ENCODE results near the gene KIF2C. TPM values are rescaled to one million over a fixed set of nuclear protein-coding genes. Genes with fewer than 3 reads are reported as not detected.

Gene KIF2C
- total and polyA plus RNA-seq, 9 of the 15 experiments (the other 6 are each of a cell fraction or from before 2014, with no cell fraction given), result 84.9 to 226 (median 169) TPM

GRCh38 chr1:44799770-44800584 lies 60.3 kb downstream of the KIF2C start, which contains the start of gene PLK3 (continued):
- TF ChIP-seq MLX (CRISPR knock-in tag; conservative IDR thresholded peaks at IDR 0.05) (0 out of 4 replicates have a peak, but pooled peaks of 1 of the 2 experiments have one; percentile 65), HMBOX1 (IDR thresholded peaks at IDR 0.05) (peak; percentile 79; the same call in 1 of the 2 replicates), FOXP4 (CRISPR knock-in tag; IDR thresholded peaks at IDR 0.05; ENCODE audit: borderline replicate concordance) (no peak), ETV1 (tag; conservative IDR thresholded peaks at IDR 0.05; ENCODE audit: low read depth) (peak; percentile 63), E2F6 (IDR thresholded peaks at IDR 0.05; ENCODE audit: borderline replicate concordance in 1 of 2, extremely low read depth in 1 of 2, insufficient read depth in 1 of 2, insufficient read length in 1 of 2, low read depth in 1 of 2, low read length in 1 of 2, poor library complexity in 1 of 2, severe bottlenecking in 1 of 2) (peak; percentile 90 to 93), SAFB2 (IDR thresholded peaks at IDR 0.05; ENCODE audit: borderline replicate concordance, low read depth, low read length, severe bottlenecking) (no peak), MAZ (CRISPR knock-in tag; conservative IDR thresholded peaks at IDR 0.05 in 1 of 2, IDR thresholded peaks at IDR 0.05 in 1 of 2) (peak; percentile 79 to 86), KDM5B (IDR thresholded peaks at IDR 0.05; ENCODE audit: insufficient replicate concordance, low read depth, low read length) (peak; percentile 86), SMAD4 (CRISPR knock-in tag; conservative IDR thresholded peaks at IDR 0.05) (peak; percentile 97), CREB3L1 (IDR thresholded peaks at IDR 0.05; ENCODE audit: borderline replicate concordance, low read depth) (peak; percentile 43; the same call in 1 of the 2 replicates), ZNF175 (CRISPR knock-in tag; IDR thresholded peaks at IDR 0.05; ENCODE audit: low read depth) (peak; percentile 70), ZNF224 (CRISPR knock-in tag; IDR thresholded peaks at IDR 0.05) (no peak), C11orf30 (IDR thresholded peaks at IDR 0.05; ENCODE audit: low read depth) (no peak), BRD4 (IDR thresholded peaks at IDR 0.05) (no peak), EP400 (IDR thresholded peaks at IDR 0.05) (peak; percentile 98), SMARCA4 (IDR thresholded peaks at IDR 0.05) (peak; percentile 72), KLF16 (IDR thresholded peaks at IDR 0.05) (peak; percentile 70)

Data from K562 (cell line).